GM12891 (cell line): ENCODE results near the gene NACC1.

Experiments used
- DNase-seq: peaks from one replicate; pipeline ENCODE4 v3.0.0; 2011; ENCODE audit warnings: low spot score; ENCODE audit not compliant: insufficient read length
- FAIRE-seq: peaks from 2 replicates; lab custom pipeline; 2011; peaks lifted over from hg19 to GRCh38; lab: Jason Lieb, UNC
- PAX5 ChIP-seq: IDR thresholded peaks from 2 replicates; pipeline ENCODE4 v1.6.1; 2011; ENCODE audit warnings: low read length, moderate library complexity, mild to moderate bottlenecking; ENCODE audit not compliant: insufficient read depth, severe bottlenecking
- POLR2A ChIP-seq: IDR thresholded peaks from 2 replicates; pipeline ENCODE4 v1.6.1; 2011; ENCODE audit warnings: low read depth, low read length, control low read depth
- POLR2AphosphoS5 ChIP-seq: IDR thresholded peaks from 2 replicates; pipeline ENCODE4 v1.6.1; 2011; ENCODE audit warnings: low read depth, low read length, control low read depth
- POU2F2 ChIP-seq: IDR thresholded peaks from 2 replicates; pipeline ENCODE4 v1.6.1; 2011; ENCODE audit warnings: low read depth, mild to moderate bottlenecking, control low read depth, low read length, moderate library complexity
- SPI1 ChIP-seq: IDR thresholded peaks from 2 replicates; pipeline ENCODE4 v1.6.1; 2011; ENCODE audit warnings: low read depth, low read length, control low read depth
- TAF1 ChIP-seq: IDR thresholded peaks from 2 replicates; pipeline ENCODE4 v1.6.1; 2011; ENCODE audit warnings: low read depth, low read length, control low read depth

NACC1 gene

DNA sequence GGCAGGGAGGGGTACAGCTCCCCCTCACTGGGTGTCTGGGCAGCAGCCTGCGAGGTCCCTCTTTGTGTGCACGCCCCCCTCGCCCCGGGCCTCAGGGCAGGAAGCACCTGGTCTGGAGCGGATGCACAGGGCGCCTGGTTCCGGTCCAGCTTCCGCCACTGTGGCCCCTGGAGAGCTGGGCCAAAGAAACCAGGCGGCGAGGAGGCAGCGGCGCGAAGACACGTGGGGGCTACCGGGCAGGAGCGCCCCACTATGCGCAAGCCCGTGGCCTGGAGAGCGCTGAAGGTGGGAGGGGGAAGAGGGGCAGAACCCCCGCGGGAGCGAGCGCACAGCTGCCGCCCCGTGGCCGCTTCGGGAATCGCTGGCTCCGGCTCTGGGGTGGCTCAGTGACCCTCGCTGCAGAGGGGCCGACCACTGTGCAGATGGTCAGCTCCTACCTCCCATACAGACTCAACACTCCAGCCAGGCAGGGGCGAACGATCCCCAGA lies 13.7 kb upstream of the NACC1 start:
- DNase-seq: peak; percentile 80
- TF ChIP-seq SPI1 (no peak), POU2F2 (peak; percentile 55; the same call in 1 of the 2 replicates), TAF1 (peak; percentile 57; the same call in 1 of the 2 replicates), POLR2AphosphoS5 (peak; percentile 70; the same call in 1 of the 2 replicates), POLR2A (no peak), PAX5 (peak; percentile 30)
- FAIRE-seq: peak; percentile 96

GRCh38 chr19:13104848-13105711 lies 13.0 kb upstream of the NACC1 start:
- FAIRE-seq (no peak), DNase-seq (no peak)
- 0 out of 2 replicates have a peak, but pooled peaks have one; percentile 24 for TF ChIP-seq POU2F2
- TF ChIP-seq TAF1: no peak

GRCh38 chr19:13109361-13110098 lies 8.5 kb upstream of the NACC1 start:
- DNase-seq (no peak), FAIRE-seq (no peak)
- TF ChIP-seq POLR2A (no peak), POLR2AphosphoS5 (no peak), TAF1 (no peak), SPI1 (no peak)

DNA sequence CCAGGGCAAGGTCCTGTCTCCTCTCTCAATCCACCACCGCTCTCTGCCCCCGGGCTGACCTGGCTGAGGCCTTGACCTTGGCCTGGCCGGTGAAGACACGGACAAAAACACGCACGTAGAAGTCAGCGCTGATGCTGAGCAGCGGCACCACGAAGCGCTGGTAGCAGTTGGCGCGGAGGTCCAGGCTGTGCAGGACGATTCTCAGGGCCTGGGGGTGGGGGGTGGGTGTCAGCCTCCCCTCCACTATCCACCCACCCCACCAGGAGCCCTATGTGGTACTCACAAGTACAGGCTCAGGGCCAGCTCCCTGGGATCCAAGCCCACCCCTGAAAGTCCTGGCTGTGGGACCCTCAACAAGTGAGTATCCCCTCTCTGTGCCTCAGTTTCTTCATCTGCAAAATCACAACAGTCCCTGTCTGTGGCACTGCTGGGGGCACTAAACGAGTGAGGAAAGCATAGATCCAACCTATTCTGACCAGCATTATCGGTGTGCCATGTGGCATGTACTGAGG lies 7.9 kb upstream of the NACC1 start:
- no peak for DNase-seq
- no peak for FAIRE-seq
- TF ChIP-seq POLR2AphosphoS5: no peak
- TF ChIP-seq PAX5: no peak
- no peak for TF ChIP-seq TAF1
- TF ChIP-seq SPI1: no peak
- TF ChIP-seq POLR2A: no peak
- TF ChIP-seq POU2F2: no peak

DNA sequence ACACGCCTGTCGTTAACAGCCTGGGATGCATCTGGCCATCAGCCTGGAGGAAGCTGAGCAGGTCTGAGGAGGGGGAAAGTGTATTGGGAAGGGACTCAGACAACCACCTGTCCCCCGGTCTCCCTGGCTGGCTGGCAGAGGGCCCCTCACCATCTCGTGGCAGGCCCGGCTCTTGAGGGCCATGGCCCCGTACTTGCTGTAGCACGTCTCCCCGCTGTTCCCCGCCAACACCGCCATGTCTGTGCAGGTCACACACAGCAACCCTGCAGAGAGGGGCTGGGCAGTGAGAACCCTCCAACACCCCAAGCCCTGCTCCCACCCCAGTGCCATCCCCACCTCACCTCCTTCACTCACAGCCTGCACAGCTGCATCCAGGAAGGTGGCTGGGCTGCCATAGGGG lies 5.5 kb upstream of the NACC1 start:
- FAIRE-seq: no peak
- TF ChIP-seq SPI1: no peak
- no peak for TF ChIP-seq POU2F2
- TF ChIP-seq TAF1: no peak
- no peak for TF ChIP-seq POLR2AphosphoS5
- no peak for TF ChIP-seq POLR2A
- no peak for TF ChIP-seq PAX5
- DNase-seq: no peak

DNA sequence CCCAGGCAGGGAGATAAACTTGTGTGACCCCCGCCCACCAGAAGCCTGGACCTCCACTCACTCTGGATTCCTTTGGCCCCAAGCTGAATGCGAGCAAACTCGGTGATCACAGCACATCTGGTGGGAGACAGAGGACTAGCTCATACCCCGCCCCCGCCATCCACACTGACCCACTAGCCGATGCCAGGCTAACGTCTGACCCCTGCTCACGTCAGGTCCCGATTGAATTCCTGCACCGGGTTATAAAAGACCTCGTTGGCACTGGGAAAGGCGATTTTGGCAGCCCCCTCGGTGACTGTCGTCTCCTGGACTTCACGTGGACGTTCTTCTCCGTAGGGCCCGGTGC lies 2.2 kb upstream of the NACC1 start:
- DNase-seq (no peak), FAIRE-seq (no peak)
- TF ChIP-seq PAX5 (no peak), POLR2AphosphoS5 (no peak), TAF1 (no peak), POU2F2 (no peak)

GRCh38 chr19:13116282-13117175 lies 1.5 kb upstream of the NACC1 start, which contains the start of gene TRMT1:
TSS of gene TRMT1 (minus strand) at chr19:13116740. CDS start at chr19:13116399, 341 bp downstream.
- no peak for TF ChIP-seq PAX5
- peak; percentile 13; the same call in 1 of the 2 replicates for TF ChIP-seq SPI1
- peak; percentile 39; the same call in 1 of the 2 replicates for TF ChIP-seq POLR2A
- TF ChIP-seq TAF1: peak; percentile 16; the same call in 1 of the 2 replicates
- no peak for TF ChIP-seq POU2F2
- peak; percentile 95 for FAIRE-seq
- peak; percentile 88 for DNase-seq

DNA sequence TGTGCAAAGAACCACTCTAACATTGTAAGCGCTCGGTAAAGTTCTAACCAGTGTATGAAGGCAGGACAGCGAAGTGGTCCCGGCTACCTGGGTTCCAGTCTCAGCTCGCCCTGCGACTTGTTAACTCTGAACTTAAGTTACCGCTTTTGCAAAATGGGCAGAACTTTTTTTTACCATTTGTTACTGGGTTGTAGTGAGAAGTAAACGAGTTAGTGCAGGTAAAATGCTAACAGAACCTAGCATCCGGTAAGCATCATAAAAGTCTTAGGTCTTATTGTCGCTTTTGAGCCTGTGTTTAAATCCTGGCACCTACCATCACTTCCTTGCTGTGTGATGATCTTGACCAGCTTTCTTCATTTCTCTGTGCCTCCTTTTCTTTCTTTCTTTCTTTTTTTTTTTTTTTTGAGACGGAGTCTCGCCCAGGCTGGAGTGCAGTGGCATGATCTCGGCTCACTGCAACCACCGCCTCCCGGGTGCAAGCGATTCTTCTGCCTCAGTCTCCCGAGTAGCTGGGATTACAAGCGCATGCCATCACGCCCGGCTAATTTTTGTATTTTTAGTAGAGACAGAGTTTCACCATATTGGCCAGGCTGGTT lies 790 bp upstream of the NACC1 start:
- TF ChIP-seq TAF1 (no peak), PAX5 (no peak), POU2F2 (no peak), POLR2AphosphoS5 (no peak), SPI1 (no peak), POLR2A (no peak)
- DNase-seq: no peak
- FAIRE-seq: no peak

DNA sequence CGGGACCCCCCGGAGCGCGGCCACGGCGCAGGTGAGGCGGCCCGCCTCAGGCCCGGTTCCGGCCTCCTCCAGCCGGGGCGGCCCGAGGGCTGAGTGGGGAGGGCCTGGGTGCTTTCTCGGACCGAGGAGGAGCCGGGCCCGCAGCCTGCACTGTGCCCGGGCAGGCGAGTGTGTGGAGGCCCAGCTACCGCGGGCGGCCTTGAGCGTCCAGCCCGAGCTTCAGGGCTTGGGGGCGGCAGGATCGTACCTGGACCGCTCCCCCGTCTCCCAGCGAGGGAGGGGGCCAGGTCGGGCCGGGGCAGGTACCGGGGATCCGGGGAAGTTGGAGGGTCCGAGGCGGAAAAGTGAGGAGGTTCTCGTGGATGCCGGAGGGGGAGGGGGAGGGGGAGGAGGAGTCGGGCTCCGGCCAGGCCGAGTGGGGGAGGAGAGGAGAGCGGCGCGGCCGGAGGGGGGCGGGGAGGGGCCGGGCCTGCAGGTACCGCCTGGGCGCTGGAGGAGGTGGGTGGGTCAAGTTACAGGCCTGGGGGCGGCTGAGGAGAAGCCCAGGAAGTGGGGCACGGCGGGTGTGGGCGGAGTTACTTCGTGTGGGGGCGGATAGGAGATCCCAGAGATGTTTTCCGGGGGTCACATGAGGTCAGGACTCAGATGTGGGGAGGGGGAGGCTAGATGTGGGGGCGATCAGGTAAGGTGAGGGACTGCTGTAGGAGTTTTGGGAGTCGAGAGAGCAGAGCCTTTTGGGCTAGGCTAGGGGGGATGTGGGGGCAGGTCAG lies 545 bp downstream of the NACC1 start:
- no peak for TF ChIP-seq POU2F2
- TF ChIP-seq SPI1: no peak
- no peak for TF ChIP-seq TAF1
- TF ChIP-seq PAX5: no peak
- TF ChIP-seq POLR2AphosphoS5: no peak
- no peak for TF ChIP-seq POLR2A
- DNase-seq (peak; percentile 74), FAIRE-seq (peak; percentile 69)
